HG02759 (cell line): Measurements from ENCODE around the gene GLCE.
"Not testable (repeated sequence)": the region's sequence is repeated elsewhere in the genome, so short reads cannot be mapped to it uniquely, and the experiment has no call there.

Experiments
- ATAC-seq: cut with Tn5 transposase; IDR thresholded peaks from one replicate; pipeline ENCODE4 v1.9.1; 2021; ENCODE audit warnings: mild to moderate bottlenecking, moderate library complexity; ENCODE audit not compliant: unreplicated experiment

The GLCE gene

DNA sequence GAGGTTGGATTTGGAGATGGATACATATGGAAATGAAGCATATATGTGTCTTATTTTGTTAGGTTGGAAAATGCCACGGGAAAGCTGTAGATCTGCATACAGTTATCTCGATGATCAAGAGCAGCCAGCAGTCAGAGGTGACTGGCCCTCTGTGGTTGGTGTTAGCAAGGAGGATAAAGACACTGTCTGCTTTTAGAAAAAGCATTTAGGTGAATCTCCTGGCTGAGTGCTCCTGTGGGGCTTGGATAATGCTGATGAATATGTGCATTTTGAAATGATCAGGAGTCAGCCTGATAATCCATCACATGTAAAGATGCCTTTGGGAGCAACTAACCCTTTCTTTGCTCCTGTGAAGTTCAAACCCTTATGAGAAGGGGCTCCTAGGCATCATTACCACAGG lies 24.9 kb upstream of the GLCE start:
- no peak for ATAC-seq

DNA sequence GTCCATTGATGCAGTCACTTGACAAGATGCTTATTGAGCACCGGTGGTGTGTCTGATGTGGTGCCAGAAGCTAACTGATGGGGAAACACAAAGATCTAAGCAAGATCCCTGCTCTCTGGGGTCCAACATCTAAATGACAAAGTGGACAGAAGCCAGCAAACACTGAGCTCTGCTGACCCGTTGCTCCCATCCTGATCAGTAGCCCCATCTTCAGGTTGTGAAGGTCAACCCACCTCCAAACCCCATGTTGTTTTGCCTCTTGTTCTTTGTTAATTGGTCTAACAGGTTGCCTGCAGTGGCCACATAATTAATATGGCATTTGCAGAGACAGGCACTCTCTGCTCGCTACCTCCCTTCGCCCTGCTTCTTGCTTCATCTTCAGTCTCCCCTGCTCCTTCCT lies 21.5 kb upstream of the GLCE start:
- ATAC-seq, result no peak

GRCh38 chr15:69140306-69140705 lies 20.1 kb upstream of the GLCE start:
- ATAC-seq, result no peak

GRCh38 chr15:69141286-69141701 lies 19.1 kb upstream of the GLCE start:
- ATAC-seq, result no peak

DNA sequence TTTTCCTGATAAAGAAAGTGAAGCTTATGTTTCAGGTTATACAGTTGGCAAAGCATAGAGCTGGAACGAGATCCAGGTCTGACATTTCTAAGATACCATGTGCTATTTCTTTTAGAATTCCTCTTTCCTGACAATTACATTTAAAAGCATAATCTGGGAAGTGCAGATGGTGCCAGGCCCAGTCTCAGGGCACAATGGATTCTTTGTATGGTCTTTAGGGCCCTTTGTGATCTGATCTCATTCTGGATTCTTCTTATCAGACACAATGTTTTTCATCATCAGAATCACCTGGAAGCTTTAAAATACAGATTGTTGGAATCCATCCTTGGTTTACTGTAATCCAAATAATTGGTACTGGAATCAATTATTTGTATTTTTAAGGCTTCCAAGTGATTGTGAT lies 18.6 kb upstream of the GLCE start:
- ATAC-seq, result no peak

GRCh38 chr15:69143756-69144436 lies 16.5 kb upstream of the GLCE start:
- no peak for ATAC-seq

DNA sequence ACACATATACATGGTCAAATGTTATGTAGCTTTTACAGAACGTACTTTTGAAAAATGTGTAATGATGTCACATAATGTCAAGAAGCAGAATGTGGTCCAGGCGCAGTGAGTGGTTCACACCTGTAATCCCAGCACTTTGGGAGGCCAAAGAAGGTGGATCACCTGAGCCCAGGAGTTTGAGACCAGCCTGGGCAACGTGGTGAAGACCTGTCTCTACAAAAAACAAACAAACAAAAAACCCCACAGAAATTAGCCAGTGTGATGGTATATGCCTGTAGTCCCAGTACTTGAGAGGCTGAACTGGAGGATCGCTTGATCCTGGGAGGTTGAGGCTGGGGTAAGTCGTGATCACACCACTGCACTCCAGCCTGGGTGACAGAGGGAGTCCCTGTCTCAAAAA lies 15.9 kb upstream of the GLCE start:
- no peak for ATAC-seq

- ATAC-seq, result no peak
Observed at GRCh38 chr15:69145149-69145693, 15.2 kb upstream of the GLCE start.

DNA sequence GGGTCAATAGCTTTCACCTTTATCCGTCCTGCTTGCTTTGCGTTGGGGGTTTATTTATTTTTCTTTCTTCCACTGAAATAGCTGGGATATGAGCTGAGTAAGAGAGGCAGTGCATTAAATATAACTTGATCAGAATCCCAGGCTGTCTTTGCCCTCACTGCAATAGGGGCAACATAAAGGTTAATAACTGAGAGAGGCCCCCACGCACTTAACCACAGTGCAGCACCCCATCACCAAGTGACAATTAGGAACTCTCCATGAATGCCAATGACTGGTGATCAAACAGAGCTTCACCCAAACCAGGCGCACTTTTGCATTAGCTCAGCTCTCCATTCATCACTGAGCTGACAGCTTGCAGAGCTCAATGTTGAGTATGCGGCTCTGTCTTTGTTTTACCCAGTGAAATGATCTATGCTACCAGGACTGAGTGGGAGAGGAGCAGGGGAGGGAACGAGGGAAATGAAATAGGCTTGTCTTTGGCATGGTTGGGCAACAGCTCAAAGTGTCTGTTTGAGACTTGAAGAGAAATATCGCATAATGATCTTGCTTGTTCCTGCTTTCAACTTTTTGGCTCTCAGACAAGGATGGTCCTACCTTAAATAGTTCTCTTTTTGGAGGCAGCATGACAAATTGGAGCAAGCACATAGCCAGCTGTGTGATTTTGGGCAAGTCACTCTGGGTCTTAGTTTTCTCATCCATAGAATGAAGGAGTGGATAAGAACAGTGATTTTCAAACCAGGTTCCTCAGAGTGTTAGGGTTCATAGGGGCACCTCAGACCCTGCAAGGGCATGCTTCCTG lies 14.5 kb upstream of the GLCE start:
- ATAC-seq, result no peak

- ATAC-seq, result no peak
Observed at GRCh38 chr15:69146724-69147435, 13.6 kb upstream of the GLCE start.

DNA sequence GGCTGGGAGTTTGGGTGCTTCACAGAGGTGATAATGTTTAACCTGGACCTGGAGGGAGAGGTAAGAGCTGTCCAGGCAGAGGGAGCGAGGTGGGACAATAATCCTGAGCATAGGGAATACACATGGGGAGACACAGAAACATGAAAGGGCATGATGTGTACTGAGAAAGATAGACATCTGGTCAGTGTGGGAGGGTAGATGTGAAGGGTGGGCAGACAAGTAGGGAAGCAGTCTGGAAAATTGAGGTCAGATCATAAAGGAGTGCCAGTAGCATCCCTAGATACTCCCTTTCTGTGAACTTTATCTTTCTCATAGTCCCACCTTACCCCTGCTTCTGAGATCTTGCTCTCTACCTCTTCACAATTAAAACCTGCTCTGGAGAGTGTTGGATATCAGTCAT lies 12.0 kb upstream of the GLCE start:
- ATAC-seq, result no peak

DNA sequence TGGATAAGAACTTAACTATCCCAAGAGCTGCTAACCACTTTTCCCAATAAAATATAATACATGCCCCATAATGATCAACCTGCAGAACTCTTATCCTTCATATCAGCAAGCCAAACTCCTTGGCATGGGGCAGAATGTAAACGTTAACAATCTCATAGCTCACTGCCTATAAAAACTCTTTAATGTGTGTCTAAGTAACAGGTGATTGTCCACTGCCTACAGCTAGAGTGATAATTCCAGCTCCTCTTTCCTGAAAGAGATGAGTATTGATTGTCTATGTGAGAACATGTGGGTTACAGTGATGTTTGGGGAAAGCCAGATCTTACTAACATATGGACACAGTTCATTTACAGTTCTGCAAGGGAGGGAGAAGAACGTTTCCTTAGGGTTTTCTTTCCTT lies 11.3 kb upstream of the GLCE start:
- ATAC-seq, result no peak

- ATAC-seq, result no peak
Observed at GRCh38 chr15:69149803-69150202, 10.6 kb upstream of the GLCE start.

DNA sequence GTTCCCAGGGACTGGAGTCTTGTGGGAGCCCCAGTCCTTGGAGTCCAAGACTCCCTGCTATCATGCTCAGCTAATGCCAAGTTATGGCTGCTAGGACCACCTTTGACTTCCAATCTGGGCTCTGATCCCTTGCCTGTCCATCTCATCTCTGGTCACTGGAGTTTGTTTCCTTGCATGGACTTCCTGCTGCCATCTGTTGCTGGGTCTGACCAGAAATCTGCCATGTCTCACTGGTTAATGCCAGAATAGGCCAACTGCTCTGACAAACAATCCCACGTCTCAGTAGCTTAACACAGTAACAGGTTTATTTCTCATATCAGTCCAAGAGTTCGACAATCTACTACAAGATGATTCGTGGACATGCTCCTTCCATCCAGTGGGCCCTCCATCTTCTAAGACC lies 10.1 kb upstream of the GLCE start:
- ATAC-seq, result no peak

DNA sequence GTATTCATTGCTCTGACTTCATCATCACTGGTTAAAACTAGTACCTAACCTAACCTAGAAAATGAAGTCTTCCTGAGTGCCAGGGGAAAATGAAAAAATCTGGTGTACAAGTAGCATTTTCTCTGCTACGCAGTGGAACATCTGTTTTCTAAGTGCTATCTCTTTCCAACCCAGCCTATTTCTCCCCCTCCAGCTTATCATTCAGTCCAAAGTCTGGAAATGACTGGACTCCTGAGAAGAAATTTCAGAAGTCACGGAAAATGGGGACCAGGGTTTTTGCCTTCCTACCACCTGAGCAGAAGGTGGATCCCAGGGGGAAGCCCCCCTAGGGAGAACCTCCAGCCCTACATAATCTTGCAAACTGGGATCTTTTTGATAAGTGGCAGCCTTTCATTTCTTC lies 9.6 kb upstream of the GLCE start:
- ATAC-seq, result no peak

- no peak for ATAC-seq
Observed at GRCh38 chr15:69153046-69153445, 7.4 kb upstream of the GLCE start.

- ATAC-seq, result not testable (repeated sequence)
Observed at GRCh38 chr15:69153587-69153986, 6.8 kb upstream of the GLCE start.

GRCh38 chr15:69154078-69154477 lies 6.4 kb upstream of the GLCE start:
- ATAC-seq, result no peak

- no peak for ATAC-seq
Observed at GRCh38 chr15:69154684-69155083, 5.8 kb upstream of the GLCE start.

- no peak for ATAC-seq
Observed at GRCh38 chr15:69156736-69157381, 3.6 kb upstream of the GLCE start.

DNA sequence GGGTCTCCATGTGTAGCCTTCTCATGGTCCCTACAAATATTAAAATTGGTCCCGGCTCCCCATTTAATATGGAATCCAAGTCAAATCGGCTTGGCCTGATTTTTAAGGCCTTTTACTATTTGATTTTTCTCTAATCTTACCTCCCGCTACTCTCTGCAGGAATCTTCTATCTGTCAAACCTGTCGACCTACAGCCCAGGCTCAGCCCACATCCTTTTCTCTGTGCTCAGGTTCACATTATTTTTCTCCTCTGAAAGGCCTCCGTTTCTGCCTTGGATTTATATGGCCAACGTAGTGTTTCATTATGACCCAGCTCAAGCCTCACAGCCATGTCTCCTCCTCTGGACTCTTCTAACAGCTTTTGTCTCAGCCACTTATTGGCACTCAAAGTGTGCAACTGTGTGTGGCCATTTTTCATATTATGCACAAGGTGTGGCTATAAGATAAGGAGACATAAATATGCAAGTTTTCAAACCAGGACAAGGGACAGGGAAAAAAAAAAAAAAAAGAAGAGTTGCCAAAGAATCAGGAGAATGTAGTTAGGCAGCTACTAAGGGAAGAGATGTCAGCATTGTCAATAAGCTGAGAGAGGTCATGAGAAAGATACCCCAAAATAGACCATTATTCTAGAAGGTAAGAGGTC lies 2.1 kb upstream of the GLCE start:
- no peak for ATAC-seq
